Aorta (tissue), 5 donors: ENCODE results near the gene WDFY1. TPM values are rescaled to one million over a fixed set of nuclear protein-coding genes. Genes with fewer than 3 reads are reported as not detected.

Experiments used
- ATAC-seq: fragments of 200-7000 bp; cut with Tn5 transposase; one replicate; pipeline ENCODE4 v1.9.1; 2022; ENCODE audit warnings: moderate library complexity; ENCODE audit not compliant: low FRiP score
- DNase-seq, 2 donors: peaks; one replicate each; pipeline ENCODE4 v3.0.0-alpha.2; 2020
- H3K27ac ChIP-seq, 2 donors: one replicate each; pipeline ENCODE4 v1.5.1; 2013; ENCODE audit warnings: low read length in 2 of 2, mild to moderate bottlenecking in 2 of 2, moderate library complexity in 2 of 2, control low read depth in 1 of 2, inconsistent platforms in 1 of 2, low read depth in 1 of 2
- H3K27me3 ChIP-seq, 2 donors: one replicate each; pipeline ENCODE4 v1.6.1; 2013; ENCODE audit warnings: control low read depth in 1 of 2, low read length in 1 of 2, mild to moderate bottlenecking in 1 of 2, moderate library complexity in 1 of 2; ENCODE audit not compliant: insufficient read depth in 2 of 2, control insufficient read depth in 1 of 2
- H3K36me3 ChIP-seq, 2 donors: one replicate each; pipeline ENCODE4 v1.6.1; 2013; ENCODE audit warnings: control low read depth in 1 of 2, low read length in 1 of 2, mild to moderate bottlenecking in 1 of 2; ENCODE audit not compliant: insufficient read depth in 2 of 2, control insufficient read depth in 1 of 2
- H3K4me1 ChIP-seq, 2 donors: one replicate each; pipeline ENCODE4 v1.6.1; 2013; ENCODE audit warnings: low read length in 2 of 2, control low read depth in 1 of 2, mild to moderate bottlenecking in 1 of 2, moderate library complexity in 1 of 2; ENCODE audit not compliant: insufficient read depth in 2 of 2, control insufficient read depth in 1 of 2
- H3K4me3 ChIP-seq, 2 donors: one replicate each; pipeline ENCODE4 v1.5.1; 2013; ENCODE audit warnings: low read length in 2 of 2, control low read depth in 1 of 2, mild to moderate bottlenecking in 1 of 2
- H3K9me3 ChIP-seq: one replicate; pipeline ENCODE4 v1.6.1; 2013; ENCODE audit warnings: mild to moderate bottlenecking, low read length; ENCODE audit not compliant: control insufficient read depth
- WGBS, 2 donors: extraction: QIAGEN DNeasy Blood & Tissue Kit; methylation state at CpG; one replicate each; pipeline ENCODE4 v1.1.7; 2013; 5-methylcytosine and 5-hydroxymethylcytosine counted together
- intact Hi-C, 2 donors: fragments of 100-400 bp; cut with DNase I; formaldehyde crosslinking; loops; one replicate each; pipeline versions ENCODE4 v1.14.2 to v1.15.0; 2022
- long read RNA-seq, 2 donors: library from polyadenylated mRNA; unstranded; transcript quantifications; one replicate each; pipeline ENCODE4 v2.0.0, GENCODE V29; 2020 to 2021
- polyA plus RNA-seq, 2 donors: library from polyadenylated mRNA; stranded (reverse); fragments of 200-250 nt; gene quantifications; one replicate each; pipeline ENCODE4 v1.2.3, GENCODE V29; 2013
- total RNA-seq, 2 donors: library from RNA; stranded (reverse); fragmentation: NEBNext Ultra II Directional; extraction: Animal tissue kit (Norgen Biotek cat#: 25700); gene quantifications; one replicate each; pipeline ENCODE4 v1.2.1, GENCODE V29; 2021
- donor health status: healthy with polysubstance abuse.
- donor health status: Bipolar disorder and iron deficiency.
- donor health status: DM: no; HTN: no; CAD: no.
- donor health status: DM: no; HTN: no; CAD: no.
- donor health status: DM: yes; HTN: yes; CAD: no.

WDFY1 gene, protein sequence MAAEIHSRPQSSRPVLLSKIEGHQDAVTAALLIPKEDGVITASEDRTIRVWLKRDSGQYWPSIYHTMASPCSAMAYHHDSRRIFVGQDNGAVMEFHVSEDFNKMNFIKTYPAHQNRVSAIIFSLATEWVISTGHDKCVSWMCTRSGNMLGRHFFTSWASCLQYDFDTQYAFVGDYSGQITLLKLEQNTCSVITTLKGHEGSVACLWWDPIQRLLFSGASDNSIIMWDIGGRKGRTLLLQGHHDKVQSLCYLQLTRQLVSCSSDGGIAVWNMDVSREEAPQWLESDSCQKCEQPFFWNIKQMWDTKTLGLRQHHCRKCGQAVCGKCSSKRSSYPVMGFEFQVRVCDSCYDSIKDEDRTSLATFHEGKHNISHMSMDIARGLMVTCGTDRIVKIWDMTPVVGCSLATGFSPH
- 10 to 100 TPM; 51.1 to 56.5 TPM for total RNA-seq
- 10 to 100 TPM; 17.4 to 23.1 TPM for polyA plus RNA-seq
- long read RNA-seq, donor 1, full-length matches to known transcripts = 48 of 74 reads
- long read RNA-seq, donor 1, partial matches to known transcripts = 5 of 74 reads
- long read RNA-seq, donor 1, other reads (novel, unspliced or antisense) = 21 of 74 reads
- long read RNA-seq, donor 2, full-length matches to known transcripts = 21 of 40 reads
- long read RNA-seq, donor 2, partial matches to known transcripts = 6 of 40 reads
- long read RNA-seq, donor 2, other reads (novel, unspliced or antisense) = 13 of 40 reads

DNA sequence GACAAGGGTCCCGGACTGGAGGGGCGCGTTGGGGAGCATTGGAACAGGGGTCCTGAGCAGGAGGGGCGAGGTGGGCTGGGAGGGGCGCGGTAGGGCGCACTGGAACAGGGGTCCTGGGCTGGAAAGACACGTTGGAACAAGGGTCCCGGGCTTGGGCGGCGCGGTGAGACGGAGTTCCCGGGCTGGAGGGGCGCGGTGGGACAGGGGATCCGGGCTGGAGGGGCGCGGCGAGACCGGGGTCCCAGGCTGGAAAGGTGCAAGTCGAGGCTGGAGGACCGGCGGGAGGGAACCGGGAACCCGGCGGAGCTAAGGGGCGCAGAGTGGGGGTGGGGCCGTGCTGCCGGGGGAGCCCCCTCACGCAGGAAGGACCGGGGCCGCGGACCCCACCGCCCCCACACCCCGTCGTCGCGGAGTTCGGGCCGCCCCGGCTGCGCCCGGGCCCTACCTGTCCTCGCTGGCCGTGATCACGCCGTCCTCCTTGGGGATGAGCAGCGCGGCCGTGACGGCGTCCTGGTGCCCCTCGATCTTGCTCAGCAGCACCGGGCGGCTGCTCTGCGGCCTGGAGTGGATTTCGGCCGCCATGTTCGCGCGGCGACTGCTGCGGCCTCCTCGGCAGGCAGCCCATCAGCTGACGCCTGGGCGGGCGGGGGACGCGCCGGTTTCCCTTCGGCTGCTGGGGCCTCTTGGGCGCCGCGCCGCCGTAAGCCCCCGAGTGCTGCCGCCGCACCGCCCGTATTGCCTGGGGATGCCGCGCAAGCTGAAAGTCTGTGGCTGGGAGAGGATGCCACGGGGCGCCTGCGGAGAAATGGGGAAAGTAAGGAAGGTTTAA lies at the start of gene WDFY1:
Gene WDFY1, minus strand, starts transcription at position 633 of the 829 bp plus-strand sequence. Its CDS starts 51 bp downstream, at position 582.
- DNase-seq (peak; percentile 95 to 96), ATAC-seq (peak; percentile 95)
- H3K4me1 ChIP-seq = peaks cover 0 to 1% of the 10 kb centered on the region in 2 donors
- peak within 1 kb of the TSS; percentile 72 to 80 for H3K27ac ChIP-seq
- H3K4me3 ChIP-seq = peak within 1 kb of the TSS; percentile 52 to 77
- 1% methylated on average over 76 to 87 of the region's 87 CpGs for WGBS, 2 donors
- no peaks in the 10 kb centered on the region for H3K36me3 ChIP-seq
- intact Hi-C loops = loop anchor here in 1 of 2 donors (1.0 kb wide), 1 partner anchor 12 kb away; the partner anchor contains the start of gene MRPL44
- no peaks in the 10 kb centered on the region for H3K9me3 ChIP-seq
- H3K27me3 ChIP-seq = no peaks in the 10 kb centered on the region

DNA sequence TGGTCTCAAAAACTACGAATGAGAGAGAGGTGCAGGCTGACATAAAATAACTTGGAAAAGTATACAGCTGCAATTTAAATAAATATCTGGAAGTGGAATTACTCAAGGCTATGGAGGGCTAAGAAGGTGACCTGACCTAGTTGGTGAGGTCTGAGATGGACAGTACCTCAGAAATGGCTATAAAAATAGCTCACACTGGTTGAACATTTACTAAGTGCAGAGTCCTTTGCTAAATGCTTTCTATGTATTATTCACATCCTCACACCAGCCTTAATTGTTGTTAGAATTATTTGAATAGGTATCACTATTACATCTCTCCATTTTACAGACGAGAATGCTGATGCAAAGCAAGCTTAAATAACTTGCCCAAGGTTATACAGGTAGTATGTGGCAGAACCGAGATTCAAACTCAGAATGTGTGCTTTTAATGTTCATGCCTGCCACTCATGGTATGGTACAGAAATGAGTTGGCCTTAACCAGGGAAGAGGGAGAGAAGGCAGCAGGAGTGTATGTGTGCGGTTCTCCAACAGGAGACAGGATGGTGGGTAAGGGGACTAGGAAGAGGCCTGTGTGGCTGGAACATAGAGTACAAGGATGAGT lies 49.5 kb upstream of the WDFY1 start:
- no peak for ATAC-seq
- Histone ChIP-seq H3K9me3 (no peaks in the 10 kb centered on the region), H3K27me3 (no peaks in the 10 kb centered on the region), H3K4me1 (no peaks in the 10 kb centered on the region), H3K36me3 (no peaks in the 10 kb centered on the region), H3K4me3 (no peak overlapping the region), H3K27ac (no peak overlapping the region)
- WGBS, 2 donors = 94 to 95% methylated on average over 4 of the region's 4 CpGs
- intact Hi-C loops = loop anchor here in 1 of 2 donors (2.0 kb wide), 1 partner anchor 290 kb away; no protein-coding TSS in a partner anchor
- no peak for DNase-seq

DNA sequence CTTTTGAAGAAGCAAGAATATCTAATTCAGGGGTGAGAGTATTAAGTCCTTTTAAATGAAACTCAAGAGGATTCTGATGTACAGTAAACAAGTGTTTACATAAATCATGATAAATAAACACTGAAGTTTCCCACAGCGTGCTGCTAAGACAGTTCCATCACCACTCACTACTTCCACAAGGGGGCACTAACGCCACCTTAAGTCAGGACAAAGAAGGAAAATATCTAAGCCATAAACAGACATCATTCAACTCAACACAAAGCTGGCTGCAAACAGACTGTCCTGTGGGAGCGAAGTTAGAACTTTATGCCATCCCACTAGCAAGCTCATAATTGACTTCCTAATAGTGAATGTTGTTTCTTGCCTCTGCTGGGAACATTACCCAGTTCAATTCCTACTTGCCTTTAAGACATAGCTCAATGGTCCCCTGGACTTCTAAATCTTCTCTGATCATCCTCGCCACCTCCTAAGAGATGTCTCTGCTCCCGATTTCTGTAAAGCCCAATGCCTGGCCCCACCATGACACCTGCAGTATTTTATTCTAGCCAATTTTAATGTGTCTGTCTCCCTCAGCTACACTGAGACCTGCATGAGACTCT lies 48.6 kb upstream of the WDFY1 start:
- Histone ChIP-seq H3K36me3 (no peaks in the 10 kb centered on the region), H3K4me3 (no peak overlapping the region), H3K27ac (no peak overlapping the region), H3K9me3 (no peaks in the 10 kb centered on the region), H3K27me3 (no peaks in the 10 kb centered on the region), H3K4me1 (no peaks in the 10 kb centered on the region)
- ATAC-seq (peak; percentile 87), DNase-seq (peak in 1 of 2 donors; percentile 58)
- WGBS, 2 donors = 28 to 31% methylated on average over 5 of the region's 5 CpGs
- intact Hi-C loops = loop anchor here (1.0 to 2.0 kb wide), 2 partner anchors 291 kb away; no protein-coding TSS in a partner anchor

DNA sequence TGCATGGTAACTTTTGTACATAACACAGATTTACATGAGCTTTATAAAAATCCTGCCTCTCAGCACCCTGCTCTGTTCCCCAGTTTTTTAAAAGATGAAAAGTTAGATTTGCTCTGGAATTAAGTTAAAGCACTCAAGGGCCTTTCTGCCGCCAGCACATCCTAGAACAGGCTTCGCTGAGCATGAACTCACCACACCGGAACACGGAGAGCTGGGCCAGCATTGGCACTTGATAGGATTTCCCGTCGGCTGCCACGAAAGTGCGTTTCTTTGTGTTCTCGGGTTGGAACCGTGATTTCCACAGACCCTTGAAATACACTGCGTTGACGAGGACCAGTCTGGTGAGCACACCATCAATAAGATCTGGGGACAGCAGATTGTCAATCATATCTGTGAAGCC lies 46.5 kb upstream of the WDFY1 start:
- WGBS, 2 donors = 92% methylated on average over 12 of the region's 12 CpGs
- Histone ChIP-seq H3K27ac (no peak overlapping the region), H3K4me3 (no peak overlapping the region), H3K9me3 (no peaks in the 10 kb centered on the region), H3K36me3 (no peaks in the 10 kb centered on the region), H3K4me1 (no peaks in the 10 kb centered on the region), H3K27me3 (no peaks in the 10 kb centered on the region)
- intact Hi-C loops = no loop called here
- ATAC-seq (no peak), DNase-seq (no peak)

DNA sequence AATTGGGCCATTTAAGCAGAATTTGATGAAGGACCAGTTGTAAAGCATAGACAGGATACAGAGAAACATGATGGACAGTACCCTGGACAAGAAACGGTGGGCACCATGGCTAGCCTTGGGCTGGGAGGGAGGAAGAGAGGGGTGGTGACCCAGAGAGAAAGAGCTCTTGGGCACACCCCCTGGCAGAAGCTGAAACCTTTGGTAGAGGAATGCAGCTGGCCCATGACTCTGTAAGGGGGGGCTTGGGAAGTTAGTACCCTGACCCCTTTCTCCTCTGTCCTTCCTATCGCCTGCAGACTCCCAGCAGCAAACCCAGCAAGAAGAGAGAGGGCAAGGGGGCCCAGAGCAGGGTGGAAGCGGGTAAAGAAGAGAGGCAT lies 44.7 kb upstream of the WDFY1 start:
- Histone ChIP-seq H3K4me3 (no peak overlapping the region), H3K36me3 (no peaks in the 10 kb centered on the region), H3K9me3 (no peaks in the 10 kb centered on the region), H3K27ac (no peak overlapping the region), H3K27me3 (no peaks in the 10 kb centered on the region), H3K4me1 (no peaks in the 10 kb centered on the region)
- ATAC-seq (no peak), DNase-seq (no peak)
- 70 to 73% methylated on average over 3 of the region's 3 CpGs for WGBS, 2 donors
- intact Hi-C loops = no loop called here

DNA sequence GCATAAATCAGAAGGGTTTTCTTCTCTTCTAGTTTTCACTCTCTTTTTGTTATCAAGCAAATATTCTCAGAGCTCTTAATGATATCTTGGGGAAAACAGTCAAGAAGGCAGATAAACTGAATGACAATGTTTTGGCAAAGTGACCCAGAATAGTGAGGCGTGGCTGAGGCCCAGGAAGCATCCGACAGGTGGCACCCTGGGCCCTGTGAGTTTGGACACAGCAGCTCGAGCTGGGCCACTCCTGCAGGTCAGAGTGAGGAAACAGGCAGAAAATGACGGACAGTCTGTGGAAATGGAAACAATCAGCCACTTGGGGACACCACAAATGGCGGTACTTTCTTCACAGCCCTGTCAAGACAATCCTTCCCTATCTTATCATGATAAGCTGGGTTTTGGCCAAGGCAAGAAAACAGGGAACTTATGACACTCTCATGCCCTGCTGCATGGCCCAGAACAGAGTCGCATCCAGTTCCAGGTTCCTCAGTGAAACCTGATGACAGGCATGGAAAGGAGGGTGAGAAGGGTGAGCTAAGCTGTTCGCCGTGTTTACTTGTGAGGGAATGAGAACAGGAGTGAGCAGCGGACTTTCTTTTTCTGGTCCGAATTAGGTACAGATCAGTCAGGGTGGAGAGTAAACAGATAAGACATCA lies 44.2 kb upstream of the WDFY1 start:
- intact Hi-C loops = no loop called here
- WGBS, 2 donors = 81 to 85% methylated on average over 10 of the region's 10 CpGs
- H3K27me3 ChIP-seq = peaks cover 0 to 2% of the 10 kb centered on the region in 2 donors
- no peaks in the 10 kb centered on the region for H3K9me3 ChIP-seq
- ATAC-seq (no peak), DNase-seq (no peak)
- no peak overlapping the region for H3K27ac ChIP-seq
- H3K4me3 ChIP-seq = no peak overlapping the region
- H3K4me1 ChIP-seq = no peaks in the 10 kb centered on the region
- H3K36me3 ChIP-seq = no peaks in the 10 kb centered on the region

DNA sequence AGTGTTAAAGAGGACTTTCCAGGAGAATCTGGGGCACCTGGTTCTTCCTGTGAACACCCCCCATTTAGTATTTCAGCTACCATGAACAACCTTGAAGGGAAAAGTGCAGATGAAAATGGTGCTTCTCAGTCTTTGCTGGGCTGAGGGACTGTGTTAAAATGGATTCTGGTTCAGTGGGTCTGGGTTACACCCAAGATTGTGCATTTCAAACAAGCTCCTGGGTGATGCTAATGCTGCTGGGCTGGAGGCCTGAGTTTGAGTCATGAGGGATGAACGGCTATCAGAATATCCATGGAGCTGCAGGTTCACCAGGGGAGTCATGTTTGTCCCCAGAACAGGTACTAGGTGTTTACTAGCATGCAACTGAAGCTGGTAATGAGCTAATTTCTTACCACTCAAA lies 36.1 kb upstream of the WDFY1 start:
- H3K27ac ChIP-seq = no peak overlapping the region
- no peak overlapping the region for H3K4me3 ChIP-seq
- no peaks in the 10 kb centered on the region for H3K36me3 ChIP-seq
- WGBS, 2 donors = 93% methylated on average over 1 of the region's 1 CpG
- no peaks in the 10 kb centered on the region for H3K4me1 ChIP-seq
- H3K9me3 ChIP-seq = no peaks in the 10 kb centered on the region
- DNase-seq (no peak), ATAC-seq (no peak)
- H3K27me3 ChIP-seq = peaks cover 0 to 3% of the 10 kb centered on the region in 2 donors
- intact Hi-C loops = no loop called here
